HG03469 (cell line): ENCODE results near the gene ZFYVE28.

Experiments
- ATAC-seq: cut with Tn5 transposase; IDR thresholded peaks from one replicate; pipeline ENCODE4 v1.9.1; 2021; ENCODE audit warnings: mild to moderate bottlenecking, moderate library complexity, moderate number of reproducible peaks; ENCODE audit not compliant: unreplicated experiment

The ZFYVE28 gene

DNA sequence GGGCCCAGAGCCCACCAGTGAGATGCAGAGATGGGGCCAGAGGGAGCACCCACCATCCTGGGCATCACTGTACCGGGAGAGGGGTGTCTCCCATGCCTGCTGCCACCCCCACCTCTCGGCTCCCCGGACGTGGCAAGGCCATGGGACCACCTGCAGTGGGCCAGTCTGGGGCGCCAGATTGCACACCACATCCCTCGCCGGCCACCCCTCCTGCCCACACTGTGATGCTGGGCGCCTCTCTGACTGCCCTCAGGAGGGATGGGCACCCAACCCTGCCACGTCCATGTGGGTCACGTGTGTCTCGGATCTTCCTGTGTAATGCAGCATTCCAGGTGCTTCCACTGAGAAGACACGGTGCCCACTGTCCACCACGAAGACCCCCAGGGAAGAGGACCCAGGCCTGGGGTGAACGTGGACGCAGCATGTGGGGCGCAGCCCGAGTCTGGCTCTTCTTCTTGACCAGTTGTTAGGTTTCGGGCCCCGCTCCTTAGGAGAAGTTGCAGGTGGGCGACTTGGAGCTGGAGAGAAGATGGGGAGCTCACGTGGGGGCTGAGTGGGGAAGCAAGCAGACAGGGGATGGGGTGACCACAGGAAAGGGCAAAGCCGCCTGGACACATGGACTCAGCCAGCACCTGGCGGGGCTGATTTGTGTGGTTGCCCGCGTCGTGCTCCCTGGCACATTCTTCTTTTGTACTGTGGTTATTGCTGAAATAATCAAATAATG, 47.7 kb downstream of the ZFYVE28 start:
- no peak for ATAC-seq

- no peak for ATAC-seq
Measured at GRCh38 chr4:2368746-2369437, 49.6 kb downstream of the ZFYVE28 start.

DNA sequence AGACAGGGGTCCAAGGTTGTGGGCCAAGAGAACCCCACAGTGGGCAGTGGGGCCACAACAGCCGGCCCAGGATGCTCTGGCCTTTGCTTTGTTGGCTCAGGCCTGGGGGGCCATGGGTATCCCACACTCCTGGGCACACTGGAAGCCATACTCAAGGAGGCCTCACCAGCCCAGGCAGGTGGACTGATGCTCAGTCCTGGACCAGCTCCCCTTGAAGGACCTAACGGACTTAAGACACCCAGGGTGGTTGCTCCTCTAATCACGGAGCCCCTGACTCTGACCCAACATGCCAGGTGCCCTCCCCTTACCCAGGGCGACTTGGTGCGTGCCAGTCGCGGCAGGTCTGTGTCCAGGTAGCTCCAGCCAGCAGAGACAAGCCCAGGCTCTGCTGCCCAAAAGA, 50.8 kb downstream of the ZFYVE28 start:
- ATAC-seq, result no peak

DNA sequence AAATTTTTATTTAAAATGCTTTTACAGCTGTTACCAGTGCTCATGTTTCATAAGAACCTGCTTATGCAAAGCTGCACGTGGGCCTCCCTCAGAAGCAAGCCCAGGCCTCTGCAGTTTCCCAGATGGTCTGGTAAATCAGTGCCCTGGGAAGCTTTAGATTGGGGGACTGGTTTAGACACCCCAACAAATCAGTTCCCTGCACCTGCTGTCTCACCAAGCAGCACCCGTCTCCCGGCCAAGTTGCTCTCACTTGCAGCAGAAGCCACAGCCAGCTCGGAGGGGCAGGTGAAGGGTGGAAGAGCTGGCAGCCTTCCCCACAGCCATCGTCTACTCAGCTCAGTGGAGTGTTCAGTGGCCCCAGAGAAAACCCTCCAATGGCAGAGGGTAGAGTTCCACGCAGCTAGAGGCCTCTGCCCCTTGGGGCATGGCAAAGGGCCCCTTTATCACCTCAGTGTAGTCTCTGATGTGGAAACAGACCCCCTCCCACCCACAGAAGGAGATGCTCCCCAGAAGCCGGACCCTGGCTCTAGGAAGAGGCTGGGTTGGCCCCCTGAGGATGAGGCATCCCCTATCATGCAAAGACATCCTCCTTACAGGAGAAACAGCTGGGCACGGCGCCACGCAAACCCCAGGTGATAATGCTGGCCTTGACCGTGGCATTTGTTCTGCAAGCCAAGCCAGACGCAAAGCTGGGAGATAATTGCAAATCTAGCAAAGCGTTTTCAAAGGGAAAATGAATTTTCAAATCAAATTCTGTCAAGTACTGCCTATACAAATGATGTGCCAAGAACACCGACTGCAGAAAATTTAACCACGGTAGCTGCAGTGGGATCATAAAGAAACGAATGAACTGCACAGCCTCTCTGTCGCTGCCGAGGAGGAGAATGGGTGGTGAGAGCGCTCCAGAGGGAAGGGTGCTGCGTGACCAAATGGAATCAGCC, 51.9 kb downstream of the ZFYVE28 start:
- ATAC-seq, result no peak

DNA sequence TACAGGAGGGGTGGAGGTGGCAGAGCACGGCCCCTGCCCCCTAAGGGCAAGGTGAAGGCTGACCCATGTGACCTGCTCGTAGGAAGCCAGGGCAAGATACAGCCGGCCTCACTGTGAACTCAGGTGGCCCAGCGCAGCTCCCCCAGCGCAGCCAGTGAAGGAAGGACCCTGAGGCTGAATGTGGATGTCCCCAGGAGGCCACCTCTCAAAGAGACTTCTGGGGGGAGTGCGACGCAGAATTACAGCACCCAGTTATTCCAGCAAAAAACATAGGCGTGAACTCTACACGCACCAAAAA, 52.6 kb downstream of the ZFYVE28 start:
- ATAC-seq, result no peak

- no peak for ATAC-seq
Measured at GRCh38 chr4:2365054-2365912, 53.2 kb downstream of the ZFYVE28 start.

DNA sequence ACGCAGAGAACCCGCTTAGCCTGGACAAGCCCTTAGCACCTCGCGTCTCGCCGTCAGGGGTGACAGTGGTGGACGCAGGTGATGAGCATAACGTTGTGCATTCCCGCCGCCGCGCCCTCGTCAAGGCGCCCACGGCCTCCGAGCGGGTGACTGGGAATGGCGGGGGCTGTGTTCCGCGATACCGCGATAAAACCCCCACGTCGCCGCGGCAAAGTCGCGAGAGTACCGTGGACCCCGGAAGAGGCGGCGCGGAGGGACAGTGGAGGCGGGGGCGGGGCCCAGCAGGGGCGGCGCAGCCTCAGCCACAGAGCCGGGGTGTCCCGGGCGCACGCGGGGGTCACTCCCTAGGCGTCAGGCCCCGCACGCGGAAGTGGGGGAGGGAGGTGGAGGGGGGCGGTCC, 53.8 kb downstream of the ZFYVE28 start:
- no peak for ATAC-seq

DNA sequence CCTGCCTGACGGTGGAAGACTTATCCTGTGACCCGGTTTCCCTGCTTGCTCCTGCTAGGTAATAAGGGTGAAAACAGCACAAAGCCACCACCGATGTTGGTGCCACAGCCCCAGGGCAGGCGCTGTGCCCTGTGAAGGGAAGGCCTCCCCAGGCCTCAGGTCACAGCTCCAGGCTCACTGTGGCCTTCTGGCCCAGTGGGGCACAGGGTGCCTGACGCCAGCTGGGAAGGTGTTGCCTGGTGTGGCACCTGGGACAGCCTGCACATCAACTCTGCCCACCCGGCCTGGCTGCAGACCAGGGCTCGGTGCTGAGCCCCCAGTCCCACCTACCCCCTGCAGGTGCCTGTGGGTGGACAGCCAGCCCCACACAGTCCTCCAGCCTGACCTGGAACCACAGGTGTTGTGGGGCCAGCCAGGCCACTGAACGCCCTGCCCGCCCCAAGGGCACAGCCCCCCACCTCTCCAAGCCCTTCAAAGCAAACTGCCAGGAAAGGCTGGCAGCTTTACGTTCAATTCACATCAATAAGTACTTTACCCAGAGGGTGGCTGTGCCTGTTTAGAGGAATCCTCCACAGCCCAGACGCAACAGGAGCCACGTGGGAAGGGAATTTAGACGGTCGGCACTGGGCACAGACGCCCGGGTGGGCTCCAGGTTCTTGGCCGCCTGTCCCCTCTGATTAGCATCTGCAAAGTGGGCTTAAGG, 54.3 kb downstream of the ZFYVE28 start:
- no peak for ATAC-seq

DNA sequence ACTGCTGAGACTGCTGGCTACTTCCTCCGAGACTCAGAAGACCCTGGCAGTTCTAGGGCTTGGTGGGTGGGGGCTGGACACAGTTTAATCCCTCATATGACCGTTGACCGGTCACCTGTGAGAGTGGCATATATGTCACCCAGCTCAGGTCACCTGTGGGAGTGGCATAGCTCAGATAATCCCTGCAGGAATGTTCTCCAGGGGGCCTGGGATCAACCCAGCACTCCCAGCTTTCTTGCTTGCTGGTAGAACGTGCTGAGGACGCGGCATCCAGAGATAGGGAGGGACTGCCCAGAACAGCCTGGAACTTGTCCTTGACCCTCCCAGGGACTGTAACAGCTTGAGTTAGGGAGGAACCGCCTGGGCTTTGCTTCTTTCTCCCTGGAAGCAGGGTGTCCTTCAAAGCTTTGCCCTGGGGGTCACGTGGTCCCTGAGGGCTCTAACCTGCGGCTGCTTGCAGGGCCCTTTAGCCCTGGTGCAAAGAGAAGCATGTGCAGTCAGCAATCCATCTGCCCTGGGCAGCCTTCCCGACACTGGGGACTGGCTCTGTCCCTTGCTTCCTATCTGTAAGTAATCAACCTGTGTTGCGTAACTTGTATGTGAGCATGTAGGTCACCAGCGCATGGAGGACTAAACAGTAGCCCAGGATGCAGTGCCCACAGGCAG, 55.3 kb downstream of the ZFYVE28 start:
- ATAC-seq, result no peak

DNA sequence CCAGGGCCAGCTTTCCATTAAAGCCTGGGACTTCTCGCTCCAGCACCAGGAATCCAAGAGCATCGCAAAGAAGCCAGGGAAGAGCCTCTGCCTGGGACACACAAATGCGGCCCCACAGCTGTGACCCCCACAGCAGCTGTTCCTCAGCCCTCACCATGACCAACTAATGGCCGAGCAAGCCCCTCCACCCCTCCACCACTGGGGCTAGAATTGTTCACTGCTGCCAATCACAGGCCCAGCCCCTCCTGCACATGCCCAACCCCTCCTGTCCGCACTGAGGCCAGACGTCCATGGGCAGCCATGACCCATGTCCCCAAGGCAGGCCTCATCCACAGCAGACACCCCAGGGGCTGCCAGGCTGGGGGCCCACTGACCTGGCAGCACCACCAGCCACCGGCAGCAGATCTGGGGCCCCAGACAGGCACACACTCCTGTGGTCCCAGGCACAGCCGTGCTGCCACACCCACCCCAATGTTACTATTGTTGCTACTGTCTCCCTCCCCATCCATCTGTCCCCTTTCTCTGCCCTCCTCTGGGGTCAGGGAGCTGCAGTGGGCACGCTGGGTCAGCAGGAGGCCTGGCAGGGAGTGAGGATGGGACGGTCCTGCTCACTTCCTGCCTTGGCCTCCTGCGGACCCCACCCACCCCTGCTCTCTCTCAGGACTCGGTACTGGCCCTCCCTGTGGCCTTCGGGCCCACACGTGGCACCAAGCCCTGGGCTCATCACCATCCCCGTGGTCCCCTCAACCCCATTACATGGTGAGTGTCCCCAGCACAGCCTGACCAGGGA, 56.0 kb downstream of the ZFYVE28 start:
- ATAC-seq, result no peak

GRCh38 chr4:2361366-2362265, 56.8 kb downstream of the ZFYVE28 start:
- ATAC-seq, result no peak

GRCh38 chr4:2360396-2360730, 58.1 kb downstream of the ZFYVE28 start:
- ATAC-seq, result no peak

- no peak for ATAC-seq
Measured at GRCh38 chr4:2359591-2360395, 58.7 kb downstream of the ZFYVE28 start.

DNA sequence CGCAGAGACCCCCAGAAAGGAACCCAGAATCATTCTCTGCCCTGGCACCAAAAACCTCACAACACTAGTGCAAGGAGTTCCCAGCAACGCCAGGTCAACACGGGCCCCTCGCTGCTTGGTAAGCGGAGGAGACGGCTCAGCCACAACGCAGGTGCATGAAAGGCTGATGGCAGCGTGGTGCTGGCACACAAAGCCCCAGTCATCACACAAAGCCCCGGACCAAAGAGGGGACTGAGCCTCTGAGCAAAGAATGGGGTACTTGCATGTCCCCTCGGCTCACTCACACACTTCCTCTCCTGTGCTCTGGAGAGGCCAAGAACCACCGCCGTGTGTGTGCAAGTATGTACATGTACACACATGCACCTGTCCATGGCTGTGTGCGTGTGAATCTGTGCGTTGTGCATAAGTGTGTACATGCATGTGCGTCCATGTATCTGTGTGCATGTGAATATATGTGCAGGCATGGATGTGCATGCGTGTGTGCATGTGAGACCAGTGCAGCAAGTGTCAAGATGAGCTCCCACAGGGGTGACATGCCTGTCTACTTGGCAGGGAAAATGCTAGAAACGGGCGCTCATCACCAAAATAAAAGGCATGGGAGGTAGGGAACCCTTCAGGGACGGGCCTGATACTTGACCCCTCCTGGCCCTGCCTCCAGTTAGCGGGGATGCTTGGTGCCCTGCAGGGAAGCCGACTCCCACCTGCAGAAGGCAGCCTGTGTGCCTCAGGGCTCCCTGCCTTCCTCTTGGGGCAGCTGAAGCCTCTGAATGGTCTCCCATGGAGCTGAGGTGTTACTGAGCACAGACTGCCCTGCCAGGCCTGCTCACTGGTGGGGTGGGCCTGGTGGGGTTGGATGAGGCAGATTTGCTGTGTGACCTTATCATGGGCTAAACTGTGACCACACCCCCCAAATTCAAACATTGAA, 60.4 kb downstream of the ZFYVE28 start:
- ATAC-seq, result no peak

DNA sequence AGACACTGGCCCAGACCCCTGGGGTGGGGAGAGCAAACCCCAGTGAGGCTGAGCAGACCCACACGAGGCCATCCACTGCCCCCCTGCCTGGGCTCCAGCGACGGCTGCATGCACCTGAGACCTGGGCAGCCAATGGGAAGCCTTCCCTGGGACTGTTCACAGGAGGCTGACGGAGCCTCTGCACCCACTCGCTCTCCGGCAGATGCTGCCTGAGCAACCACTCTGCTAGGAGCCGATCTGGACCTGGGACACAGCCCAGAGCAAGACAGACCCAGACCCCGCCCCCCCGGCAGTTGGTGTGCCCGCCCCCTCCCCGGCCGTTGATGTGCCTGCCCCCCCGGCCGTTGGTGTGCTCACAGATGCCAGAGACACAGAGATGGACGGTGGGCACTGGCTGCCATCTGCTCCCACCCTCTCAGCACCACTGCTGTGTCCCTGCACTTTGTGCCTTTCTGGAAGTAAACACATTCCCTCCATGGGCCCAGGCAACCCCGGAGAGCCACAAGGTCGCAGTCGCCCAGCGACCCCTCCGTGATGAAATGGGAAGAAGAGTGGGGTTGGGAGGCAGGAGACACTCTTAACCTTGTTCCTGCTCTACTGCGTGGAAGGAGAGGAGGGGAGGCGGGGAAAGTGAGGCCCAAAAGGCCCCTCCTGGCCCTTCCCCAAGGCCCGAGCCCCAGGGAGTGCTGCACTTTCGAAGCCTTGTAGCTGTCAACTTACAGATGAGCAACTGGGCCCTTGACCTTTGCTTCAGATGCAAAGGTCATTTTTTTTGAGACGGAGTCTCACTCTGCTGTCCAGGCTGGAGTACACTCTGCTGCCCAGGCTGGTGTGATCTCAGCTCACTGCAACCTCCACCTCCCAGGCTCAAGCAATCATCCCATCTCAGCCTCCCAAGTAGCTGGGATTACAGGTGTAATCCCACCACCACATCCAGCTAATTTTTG, 62.0 kb downstream of the ZFYVE28 start:
- no peak for ATAC-seq
